ENCODE results near the gene PPP1R3F. TPM values are rescaled to one million over a fixed set of nuclear protein-coding genes. Genes with fewer than 3 reads are reported as not detected.

The PPP1R3F gene
- polyA plus RNA-seq, 3 donors = 0.47 to 1.6 (median 1.6) TPM

- DNase-seq = no peak
- 89% methylated on average over 3 of the region's 7 CpGs for WGBS (ENCODE audit: insufficient coverage)
- no peak for TF ChIP-seq CTCF (IDR thresholded peaks at IDR 0.05)
- Mint-ChIP-seq H3K4me1 (peaks cover 19% of the 10 kb centered on the region), H3K27me3 (ENCODE audit: low read depth in 3 of 3) (peaks cover 0 to 11% (median 5%) of the 10 kb centered on the region in 3 donors), H3K4me3 (no peak overlapping the region), H3K36me3 (peaks cover 12% of the 10 kb centered on the region in 2 donors), H3K9me3 (no peaks in the 10 kb centered on the region), H3K27ac (peak overlapping the region in 1 of 7 donors; percentile 9)
- no peak overlapping the region for H3K4me3 ChIP-seq (replicated peaks in 1 of 3; ENCODE audit: low read depth in 2 of 3, low read length in 3 of 3)
- H3K4me1 ChIP-seq (ENCODE audit: control insufficient read depth in 1 of 2, insufficient read depth in 2 of 2, low read length in 2 of 2) = peaks cover 9% of the 10 kb centered on the region in 2 donors
- no peak overlapping the region for H3K4me2 ChIP-seq (replicated peaks; ENCODE audit: extremely low read depth, low read length, poor library complexity, severe bottlenecking)
- H3K79me2 ChIP-seq (ENCODE audit: insufficient read depth, low read length) = no peaks in the 10 kb centered on the region
- peaks cover 6 to 18% of the 10 kb centered on the region in 2 donors for H3K36me3 ChIP-seq (replicated peaks in 1 of 2; ENCODE audit: control insufficient read depth in 1 of 2, insufficient read depth in 2 of 2, low read length in 2 of 2)
- no peaks in the 10 kb centered on the region for H3K27me3 ChIP-seq (ENCODE audit: control insufficient read depth in 2 of 2, insufficient read depth in 2 of 2, low read length in 2 of 2)
- no peak overlapping the region for H3K27ac ChIP-seq (ENCODE audit: low read depth in 1 of 2, low read length in 2 of 2)
- no peak overlapping the region for H3K9ac ChIP-seq (ENCODE audit: insufficient read depth, low read length, poor library complexity, severe bottlenecking)
- no peak overlapping the region for H2AFZ ChIP-seq (ENCODE audit: insufficient read depth, low read depth, low read length, poor library complexity, severe bottlenecking)
- no peaks in the 10 kb centered on the region for H3K9me3 ChIP-seq (replicated peaks in 1 of 2; ENCODE audit: control insufficient read depth in 1 of 2, insufficient read depth in 1 of 2, low read length in 2 of 2)
- intact Hi-C loops (cut with micrococcal nuclease) = no loop called here
- peaks cover 4% of the 10 kb centered on the region for H4K20me1 ChIP-seq (ENCODE audit: insufficient read depth, low read length)
Measured at GRCh38 chrX:49254639-49255038, 15.0 kb upstream of the PPP1R3F start.

GRCh38 chrX:49256268-49256995 is 13.2 kb upstream of the PPP1R3F start:
- peaks cover 0 to 2% of the 10 kb centered on the region in 2 donors for H3K36me3 Mint-ChIP-seq
- H3K27ac Mint-ChIP-seq = no peak overlapping the region
- no peaks in the 10 kb centered on the region for H3K9me3 Mint-ChIP-seq
- Histone ChIP-seq H4K20me1 (ENCODE audit: insufficient read depth, low read length) (no peaks in the 10 kb centered on the region), H3K4me3 (replicated peaks in 1 of 3; ENCODE audit: low read depth in 2 of 3, low read length in 3 of 3) (no peak overlapping the region), H3K4me1 (ENCODE audit: control insufficient read depth in 1 of 2, insufficient read depth in 2 of 2, low read length in 2 of 2) (peaks cover 9% of the 10 kb centered on the region in 2 donors), H2AFZ (ENCODE audit: insufficient read depth, low read depth, low read length, poor library complexity, severe bottlenecking) (no peak overlapping the region), H3K27ac (ENCODE audit: low read depth in 1 of 2, low read length in 2 of 2) (no peak overlapping the region), H3K4me2 (replicated peaks; ENCODE audit: extremely low read depth, low read length, poor library complexity, severe bottlenecking) (no peak overlapping the region), H3K36me3 (replicated peaks in 1 of 2; ENCODE audit: control insufficient read depth in 1 of 2, insufficient read depth in 2 of 2, low read length in 2 of 2) (peaks cover 0 to under 1% of the 10 kb centered on the region in 2 donors), H3K9me3 (replicated peaks in 1 of 2; ENCODE audit: control insufficient read depth in 1 of 2, insufficient read depth in 1 of 2, low read length in 2 of 2) (no peaks in the 10 kb centered on the region), H3K79me2 (ENCODE audit: insufficient read depth, low read length) (no peaks in the 10 kb centered on the region), H3K9ac (ENCODE audit: insufficient read depth, low read length, poor library complexity, severe bottlenecking) (no peak overlapping the region), H3K27me3 (ENCODE audit: control insufficient read depth in 2 of 2, insufficient read depth in 2 of 2, low read length in 2 of 2) (no peaks in the 10 kb centered on the region)
- 100% methylated on average over 1 of the region's 9 CpGs for WGBS (ENCODE audit: insufficient coverage)
- no peak overlapping the region for H3K4me3 Mint-ChIP-seq
- peaks cover 19% of the 10 kb centered on the region for H3K4me1 Mint-ChIP-seq
- DNase-seq = no peak
- intact Hi-C loops (cut with micrococcal nuclease) = no loop called here
- peaks cover 0 to 12% (median 3%) of the 10 kb centered on the region in 3 donors for H3K27me3 Mint-ChIP-seq (ENCODE audit: low read depth in 3 of 3)
- TF ChIP-seq CTCF (IDR thresholded peaks at IDR 0.05) = no peak

Data from CD14-positive monocyte (primary cell).